IMR-90 (cell line): ENCODE results near the gene RAB31. TPM values are rescaled to one million over a fixed set of nuclear protein-coding genes. Genes with fewer than 3 reads are reported as not detected.

ENCODE experiments used
- ATAC-seq: fragments of 200-7000 bp; cut with Tn5 transposase; 2 replicates; pipeline ENCODE4 v1.9.1; 2020; ENCODE audit warnings: low read depth, mild to moderate bottlenecking, moderate library complexity
- BruUV-seq: library from RNA; stranded (reverse); fragments of 400-500 nt; replicated peaks from 2 replicates; lab custom pipeline; 2021; lab: Mats Ljungman, UMichigan
- CTCF ChIA-PET: fragments of 300-600 bp; formaldehyde crosslinking; extraction: SDS; loops from one replicate; lab custom pipeline; 2021; ENCODE audit warnings: antibody characterized with exemption; lab: Yijun Ruan, JAX
- POLR2A ChIA-PET: fragments of 300-600 bp; sonication (Branson Sonifier 250); formaldehyde crosslinking; loops from one replicate; lab custom pipeline; 2022; ENCODE audit warnings: antibody characterized with exemption; ENCODE audit not compliant: unreplicated experiment; lab: Charles Lee
- DNase-seq: peaks from one replicate; pipeline ENCODE4 v3.0.0; 2013
- H2AFZ ChIP-seq: replicated peaks from 2 replicates; pipeline ENCODE3; 2013; ENCODE audit warnings: low read length, mild to moderate bottlenecking; ENCODE audit not compliant: poor library complexity
- H2AK5ac ChIP-seq: 2 replicates; pipeline ENCODE4 v1.6.1; 2013; ENCODE audit warnings: low read depth, low read length, inconsistent platforms
- H2AK9ac ChIP-seq: replicated peaks from 2 replicates; pipeline ENCODE3; 2013; ENCODE audit warnings: mild to moderate bottlenecking, low read depth, low read length, moderate library complexity; ENCODE audit not compliant: poor library complexity
- H2BK120ac ChIP-seq: 2 replicates; pipeline ENCODE4 v1.6.1; 2013; ENCODE audit warnings: low read depth, low read length, inconsistent platforms
- H2BK15ac ChIP-seq: 3 replicates; pipeline ENCODE4 v1.6.1; 2013; ENCODE audit warnings: low read depth, low read length, inconsistent platforms
- H2BK20ac ChIP-seq: 2 replicates; pipeline ENCODE4 v1.6.1; 2013; ENCODE audit warnings: low read depth, mild to moderate bottlenecking, inconsistent platforms, low read length, moderate library complexity
- H2BK5ac ChIP-seq: 2 replicates; pipeline ENCODE4 v1.6.1; 2013; ENCODE audit warnings: mild to moderate bottlenecking, low read depth, low read length, inconsistent platforms; ENCODE audit not compliant: poor library complexity, severe bottlenecking
- H3K14ac ChIP-seq: replicated peaks from 2 replicates; pipeline ENCODE4 v1.6.1; 2013; ENCODE audit warnings: low read depth, low read length, inconsistent platforms
- H3K18ac ChIP-seq: 2 replicates; pipeline ENCODE4 v1.6.1; 2013; ENCODE audit warnings: low read depth, low read length, control low read depth
- H3K23ac ChIP-seq: 2 replicates; pipeline ENCODE4 v1.6.1; 2013; ENCODE audit warnings: low read depth, low read length, inconsistent platforms
- H3K27ac ChIP-seq: 2 replicates; pipeline ENCODE4 v1.5.1; 2013; ENCODE audit warnings: mild to moderate bottlenecking, control low read depth, low read length; ENCODE audit not compliant: insufficient read depth
- H3K27me3 ChIP-seq: 2 replicates; pipeline ENCODE4 v1.6.1; 2013; ENCODE audit warnings: low read length; ENCODE audit not compliant: control insufficient read depth, insufficient read depth
- H3K36me3 ChIP-seq: 2 replicates; pipeline ENCODE4 v1.6.1; 2013; ENCODE audit warnings: low read length, mixed read lengths; ENCODE audit not compliant: control insufficient read depth, insufficient read depth
- H3K4ac ChIP-seq: 2 replicates; pipeline ENCODE4 v1.6.1; 2013; ENCODE audit warnings: low read depth, low read length, inconsistent platforms
- H3K4me1 ChIP-seq: 2 replicates; pipeline ENCODE4 v1.6.1; 2013; ENCODE audit warnings: low read length, mixed read lengths; ENCODE audit not compliant: control insufficient read depth, insufficient read depth
- H3K4me2 ChIP-seq: 2 replicates; pipeline ENCODE4 v1.6.1; 2013; ENCODE audit warnings: low read depth, mild to moderate bottlenecking, control low read depth, low read length, moderate library complexity
- H3K4me3 ChIP-seq: 2 replicates; pipeline ENCODE4 v1.5.1; 2013; ENCODE audit warnings: low read depth, mild to moderate bottlenecking, control low read depth, low read length, moderate library complexity; ENCODE audit not compliant: insufficient read depth
- H3K56ac ChIP-seq: 2 replicates; pipeline ENCODE4 v1.6.1; 2013; ENCODE audit warnings: low read length, inconsistent platforms; ENCODE audit not compliant: insufficient read depth; ENCODE audit errors: extremely low read depth
- H3K79me1 ChIP-seq, 2 experiments: 2 replicates each; pipeline ENCODE4 v1.6.1; 2013; ENCODE audit warnings: low read length in 2 of 2, inconsistent platforms in 1 of 2, low read depth in 1 of 2
- H3K9ac ChIP-seq: 2 replicates; pipeline ENCODE4 v1.6.1; 2013; ENCODE audit warnings: low read depth, low read length, control low read depth
- H3K9me1 ChIP-seq: 2 replicates; pipeline ENCODE4 v1.6.1; 2013; ENCODE audit warnings: low read length, inconsistent platforms; ENCODE audit not compliant: insufficient read depth
- H3K9me3 ChIP-seq: 2 replicates; pipeline ENCODE4 v1.6.1; 2013; ENCODE audit warnings: low read length; ENCODE audit not compliant: control insufficient read depth, insufficient read depth
- H4K20me1 ChIP-seq: 2 replicates; pipeline ENCODE4 v1.6.1; 2013; ENCODE audit warnings: low read length, inconsistent platforms; ENCODE audit not compliant: insufficient read depth
- H4K5ac ChIP-seq: 2 replicates; pipeline ENCODE4 v1.6.1; 2013; ENCODE audit warnings: mild to moderate bottlenecking, low read depth, low read length, control low read depth
- H4K8ac ChIP-seq, 2 experiments: 2 replicates each; pipeline ENCODE4 v1.6.1; 2013; ENCODE audit warnings: low read depth in 2 of 2, low read length in 2 of 2, control low read depth in 1 of 2, inconsistent platforms in 1 of 2
- H4K91ac ChIP-seq: 2 replicates; pipeline ENCODE4 v1.6.1; 2013; ENCODE audit warnings: low read depth, low read length, inconsistent platforms; ENCODE audit not compliant: insufficient read depth
- CEBPB ChIP-seq: IDR thresholded peaks from 2 replicates; pipeline ENCODE4 v1.6.1; 2012; ENCODE audit warnings: low read depth, low read length, improper control_type of control experiment
- WGBS, 2 experiments: methylation state at CpG; one replicate each; pipeline versions ENCODE4 v1.1.5 to v1.1.7; 2013; ENCODE audit warnings: missing lambda C conversion rate in 2 of 2; ENCODE audit not compliant: insufficient read length in 1 of 2; ENCODE audit errors: extremely low coverage in 2 of 2; 5-methylcytosine and 5-hydroxymethylcytosine counted together
- dilution Hi-C: fragments of 300-500 bp; cut with HindIII; formaldehyde crosslinking; loops from one replicate; pipeline ENCODE4 v1.14.3; 2018; ENCODE audit warnings: low sequenced_read_pairs; ENCODE audit not compliant: unreplicated experiment
- in situ Hi-C: fragments of 300-500 bp; cut with MboI; formaldehyde crosslinking; loops from 3 replicates; pipeline ENCODE4 v1.14.3; 2019; ENCODE audit warnings: low sequenced_read_pairs, inconsistent platforms, mixed read lengths
- intact Hi-C: fragments of 100-400 bp; cut with micrococcal nuclease; formaldehyde crosslinking; loops from 2 replicates; pipeline ENCODE4 v1.10.0; 2022
- polyA plus RNA-seq, 3 experiments: library from polyadenylated mRNA; depleted of rRNA; stranded (reverse); fragments of >200 nt; gene quantifications; 2 replicates each; pipeline ENCODE4 v1.2.3, GENCODE V29; 2012; ENCODE audit warnings: low replicate concordance in 1 of 3
- total RNA-seq: library from RNA; depleted of rRNA; stranded (reverse); fragments of >200 nt; gene quantifications from 2 replicates; pipeline ENCODE4 v1.2.3, GENCODE V29; 2012

The RAB31 gene
- total and polyA plus RNA-seq, 2 of the 4 experiments (the other 2 are of a cell fraction), result 13.8 to 26.9 TPM

DNA sequence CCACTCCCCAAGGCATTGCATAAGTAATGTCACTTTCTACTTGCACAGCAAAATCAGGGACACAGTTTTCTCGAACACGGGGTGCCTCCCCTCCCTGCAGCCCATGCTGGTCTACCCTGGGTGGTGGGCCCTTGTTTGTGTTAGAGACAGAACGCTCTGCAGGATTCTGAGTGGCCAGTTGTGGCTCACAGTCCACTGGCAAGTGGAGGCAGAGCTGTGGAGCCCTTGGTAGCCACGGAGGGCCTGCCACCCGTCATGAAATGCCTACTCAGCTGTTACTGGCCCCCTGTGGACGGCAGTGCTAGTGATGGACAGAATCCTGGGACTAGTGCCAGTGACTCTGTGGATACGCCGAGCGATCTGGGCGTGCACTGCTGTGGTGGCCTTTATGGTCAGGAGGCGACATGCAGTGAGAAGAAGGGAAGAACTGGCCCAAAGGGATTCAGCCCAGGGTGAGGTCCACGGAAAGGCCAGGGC is 123.7 kb downstream of the RAB31 start:
- Histone ChIP-seq H4K5ac (no peak overlapping the region), H2BK20ac (no peak overlapping the region), H3K79me1 (peaks cover 22 to 55% of the 10 kb centered on the region in 2 experiments), H2AK9ac (no peak overlapping the region), H3K14ac (no peak overlapping the region), H4K91ac (no peak overlapping the region), H3K23ac (no peak overlapping the region), H3K56ac (no peak overlapping the region), H2BK120ac (no peak overlapping the region), H3K9me3 (no peaks in the 10 kb centered on the region), H4K8ac (no peak overlapping the region), H3K27me3 (no peaks in the 10 kb centered on the region), H4K20me1 (0 out of 2 replicates have a peak, but pooled peaks cover 3% of the 10 kb centered on the region), H3K9ac (no peak overlapping the region), H2BK5ac (no peak overlapping the region), H3K27ac (no peak overlapping the region), H2AFZ (no peak overlapping the region), H3K36me3 (0 out of 2 replicates have a peak, but pooled peaks cover 5% of the 10 kb centered on the region), H3K9me1 (peaks cover 20% of the 10 kb centered on the region), H2BK15ac (no peak overlapping the region), H3K4me2 (no peak overlapping the region), H3K4ac (peak overlapping the region; percentile 31; the same call in 1 of the 2 replicates), H3K4me3 (no peak overlapping the region), H3K4me1 (peaks cover 13% of the 10 kb centered on the region), H3K18ac (no peak overlapping the region), H2AK5ac (no peak overlapping the region)
- 92% methylated on average over 9 of the region's 12 CpGs; no CpG with 5 or more reads in 1 of the 2 experiments for WGBS, 2 experiments
- no peak for DNase-seq
- CTCF ChIA-PET, result no interaction called here
- ATAC-seq, result no peak
- in situ Hi-C loops (no loop called here), intact Hi-C loops (no loop called here), dilution Hi-C loops (no loop called here)
- BruUV-seq, result no TSS peak
- TF ChIP-seq CEBPB, result no peak
- POLR2A ChIA-PET, result no interaction called here
